IPS-20b (cell line): ENCODE results near the gene AGBL1.

Experiments used
- H3K27ac ChIP-seq: one replicate; pipeline ENCODE4 v1.5.1; 2013; ENCODE audit warnings: low read length
- H3K27me3 ChIP-seq: 2 replicates; pipeline ENCODE4 v1.6.1; 2013; ENCODE audit warnings: mild to moderate bottlenecking, low read length, inconsistent platforms; ENCODE audit not compliant: insufficient read depth
- H3K36me3 ChIP-seq: 2 replicates; pipeline ENCODE4 v1.6.1; 2013; ENCODE audit warnings: low read depth, mild to moderate bottlenecking, inconsistent platforms, low read length, moderate library complexity; ENCODE audit not compliant: insufficient read depth
- H3K4me1 ChIP-seq: 2 replicates; pipeline ENCODE4 v1.6.1; 2013; ENCODE audit warnings: mild to moderate bottlenecking, control low read depth, inconsistent platforms, low read length, moderate library complexity; ENCODE audit not compliant: insufficient read depth
- H3K4me3 ChIP-seq: 2 replicates; pipeline ENCODE4 v1.5.1; 2013; ENCODE audit warnings: mild to moderate bottlenecking, low read length, inconsistent platforms
- H3K9ac ChIP-seq: 2 replicates; pipeline ENCODE4 v1.6.1; 2013; ENCODE audit warnings: low read depth, mild to moderate bottlenecking, inconsistent platforms, low read length, moderate library complexity
- H3K9me3 ChIP-seq: 2 replicates; pipeline ENCODE4 v1.6.1; 2013; ENCODE audit warnings: mild to moderate bottlenecking, low read depth, low read length, inconsistent platforms; ENCODE audit not compliant: insufficient read depth

Gene AGBL1

DNA sequence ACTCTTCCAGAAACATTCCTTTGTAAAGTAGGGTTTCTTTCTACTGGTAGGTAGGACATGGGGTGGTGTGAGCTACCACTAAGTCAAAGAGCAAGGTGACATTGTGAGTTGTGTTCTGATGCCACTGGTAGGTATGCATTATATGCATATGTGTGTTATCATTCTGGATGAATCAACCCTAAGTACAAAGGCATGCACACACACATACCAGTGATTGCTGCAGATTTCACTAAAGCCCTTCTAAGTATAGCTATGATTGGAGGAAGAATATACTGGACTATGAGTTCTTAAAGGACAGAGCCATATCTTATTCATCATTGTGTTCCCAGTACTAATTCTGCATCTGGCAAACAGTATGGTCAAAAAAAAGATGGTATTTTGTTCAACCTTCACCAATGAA lies 646.0 kb downstream of the AGBL1 start:
- Histone ChIP-seq H3K4me1 (no peaks in the 10 kb centered on the region), H3K36me3 (no peaks in the 10 kb centered on the region), H3K9me3 (no peaks in the 10 kb centered on the region), H3K27me3 (no peaks in the 10 kb centered on the region), H3K9ac (no peak overlapping the region), H3K27ac (no peak overlapping the region), H3K4me3 (no peak overlapping the region)

DNA sequence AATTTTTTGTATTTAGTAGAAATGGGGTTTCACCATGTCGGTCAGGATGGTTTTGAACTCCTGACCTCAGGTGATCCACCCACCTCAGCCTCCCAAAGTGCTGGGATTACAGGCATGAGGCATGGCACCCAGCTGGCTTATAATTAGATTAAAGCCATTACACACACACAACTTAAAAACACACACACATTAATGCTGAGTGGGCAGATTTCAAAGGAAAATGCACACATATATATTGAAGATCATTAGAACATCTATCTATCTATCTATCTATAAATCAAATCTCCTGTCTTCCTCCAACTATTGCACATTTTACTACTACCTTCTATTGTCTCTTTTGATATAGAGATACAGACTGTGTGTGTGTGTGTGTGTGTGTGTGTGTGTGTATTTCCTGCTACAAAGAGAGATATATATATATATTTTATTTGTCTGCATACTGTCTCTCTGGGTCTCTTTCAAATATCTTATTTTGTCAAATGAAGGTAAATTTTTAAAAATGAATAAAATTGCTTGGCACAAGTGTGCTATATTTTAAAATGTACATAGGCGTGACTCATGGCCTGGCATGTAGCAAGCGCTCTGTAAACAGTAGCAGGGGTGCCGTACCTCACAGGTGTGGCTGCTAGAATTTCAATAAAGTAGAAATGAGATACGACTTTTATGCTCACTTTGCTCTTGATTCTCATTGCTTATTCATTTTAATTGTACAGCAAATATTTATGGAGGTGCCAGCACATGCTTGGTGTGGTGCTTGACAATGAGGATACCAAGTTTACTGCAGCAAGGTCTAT lies 655.8 kb downstream of the AGBL1 start:
- Histone ChIP-seq H3K9ac (no peak overlapping the region), H3K27me3 (no peaks in the 10 kb centered on the region)

DNA sequence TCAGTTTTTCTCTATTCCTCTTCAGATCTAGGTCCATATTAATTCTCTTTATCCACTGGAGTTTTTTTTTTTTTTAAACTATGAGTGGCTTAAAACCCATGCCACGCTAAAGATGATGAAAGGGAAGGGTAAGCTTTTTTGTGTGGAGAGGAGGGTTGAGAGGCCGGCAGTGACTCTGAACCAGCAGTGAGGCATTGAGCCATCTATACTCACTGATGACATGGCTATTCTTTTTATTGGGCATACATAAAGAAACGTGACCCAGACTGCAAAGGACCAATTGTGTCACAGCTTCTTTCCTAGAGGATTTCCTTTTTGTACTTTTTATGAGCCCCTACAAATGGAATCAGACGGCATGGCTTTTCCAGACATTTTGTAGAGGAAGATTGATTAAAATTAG lies 662.2 kb downstream of the AGBL1 start:
- H3K27ac ChIP-seq = no peak overlapping the region
- H3K36me3 ChIP-seq = no peaks in the 10 kb centered on the region
- no peaks in the 10 kb centered on the region for H3K4me1 ChIP-seq
- no peak overlapping the region for H3K4me3 ChIP-seq
- no peaks in the 10 kb centered on the region for H3K27me3 ChIP-seq
- H3K9me3 ChIP-seq = no peaks in the 10 kb centered on the region
- no peak overlapping the region for H3K9ac ChIP-seq

More for the DNA sequence above, 655.8 kb downstream of the AGBL1 start:
- Histone ChIP-seq H3K9me3 (no peaks in the 10 kb centered on the region), H3K36me3 (no peaks in the 10 kb centered on the region), H3K27ac (no peak overlapping the region), H3K4me1 (no peaks in the 10 kb centered on the region), H3K4me3 (no peak overlapping the region)

DNA sequence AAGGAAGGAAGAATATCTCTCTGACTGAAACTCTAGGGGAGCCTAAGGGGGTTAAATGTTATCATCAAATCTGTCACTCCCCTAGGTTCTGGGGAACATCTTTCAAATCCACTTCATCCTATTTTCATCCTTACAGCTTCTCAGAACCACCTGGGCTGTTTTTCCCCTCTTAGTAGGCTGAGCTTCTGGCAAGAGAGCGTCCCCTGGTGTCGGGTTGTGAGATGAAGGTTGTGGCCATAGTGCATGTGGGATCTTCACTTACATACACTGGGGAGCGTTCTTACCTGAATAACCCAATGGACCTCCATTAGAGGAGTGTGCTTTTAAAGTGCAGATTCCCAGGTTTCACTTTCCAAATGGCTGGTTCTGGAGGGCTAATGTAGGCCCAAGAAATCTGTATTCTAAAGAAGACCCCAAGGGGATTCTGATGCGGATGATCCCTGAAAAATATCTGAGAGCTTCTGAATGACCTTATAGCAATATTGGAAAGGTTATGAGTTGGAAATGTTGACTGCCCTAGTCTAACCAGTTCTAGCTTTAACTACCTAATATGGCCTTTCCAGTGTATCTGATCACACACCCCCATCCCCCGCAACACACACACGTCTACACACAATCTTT lies 663.7 kb downstream of the AGBL1 start:
- Histone ChIP-seq H3K27ac (no peak overlapping the region), H3K4me1 (no peaks in the 10 kb centered on the region), H3K27me3 (no peaks in the 10 kb centered on the region), H3K9ac (no peak overlapping the region), H3K36me3 (no peaks in the 10 kb centered on the region), H3K4me3 (no peak overlapping the region), H3K9me3 (no peaks in the 10 kb centered on the region)

DNA sequence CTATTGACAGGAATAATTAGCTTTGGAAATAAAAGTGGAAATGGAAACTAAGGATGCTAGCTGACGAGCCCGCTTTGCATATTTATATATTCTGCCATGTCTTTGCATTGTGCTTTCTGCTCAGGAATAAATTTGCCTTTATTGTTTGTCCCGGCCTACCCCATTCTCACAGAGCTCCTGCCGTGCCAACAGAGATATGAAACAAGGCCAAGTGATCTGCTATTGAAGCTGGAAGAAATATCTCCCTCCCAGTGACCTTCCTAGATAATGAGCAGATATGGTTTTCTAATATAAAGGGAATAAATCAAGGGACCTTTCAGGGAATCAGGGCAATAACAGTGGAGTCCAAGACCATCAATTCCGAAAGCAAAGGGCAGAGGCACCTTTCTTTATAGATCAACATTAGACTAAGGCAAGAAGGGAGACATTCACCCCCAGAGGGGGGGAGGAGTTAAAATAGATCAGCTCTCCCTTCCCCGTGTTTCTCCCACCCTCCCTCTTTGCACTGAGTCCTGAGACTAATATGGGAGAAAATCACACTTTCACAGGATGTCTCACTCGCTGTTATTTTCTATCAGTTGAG lies 664.6 kb downstream of the AGBL1 start:
- H3K27ac ChIP-seq = no peak overlapping the region
- H3K4me1 ChIP-seq = no peaks in the 10 kb centered on the region
- no peak overlapping the region for H3K9ac ChIP-seq
- H3K4me3 ChIP-seq = no peak overlapping the region
- no peaks in the 10 kb centered on the region for H3K9me3 ChIP-seq
- no peaks in the 10 kb centered on the region for H3K36me3 ChIP-seq
- H3K27me3 ChIP-seq = no peaks in the 10 kb centered on the region

DNA sequence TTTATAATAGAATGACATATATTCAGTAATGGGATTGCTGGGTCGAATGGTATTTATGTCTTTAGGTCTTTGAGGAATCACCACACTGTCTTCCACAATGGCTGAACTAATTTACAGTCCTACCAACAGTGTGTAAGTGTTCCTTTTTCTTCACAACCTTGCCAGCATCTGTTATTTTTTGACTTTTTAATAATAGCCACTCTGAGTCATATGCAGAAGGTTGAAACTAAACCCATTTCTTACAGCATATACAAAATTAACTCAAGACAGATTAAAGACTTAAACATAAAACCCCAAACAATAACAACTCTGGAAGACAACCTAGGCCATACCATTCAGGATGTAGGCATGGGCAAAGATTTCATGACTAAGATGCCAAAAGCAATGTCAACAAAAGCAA lies 671.4 kb downstream of the AGBL1 start:
- no peak overlapping the region for H3K9ac ChIP-seq
- H3K36me3 ChIP-seq = no peaks in the 10 kb centered on the region
- no peaks in the 10 kb centered on the region for H3K9me3 ChIP-seq
- H3K27ac ChIP-seq = no peak overlapping the region
- H3K4me1 ChIP-seq = no peaks in the 10 kb centered on the region
- no peak overlapping the region for H3K4me3 ChIP-seq
- no peaks in the 10 kb centered on the region for H3K27me3 ChIP-seq

DNA sequence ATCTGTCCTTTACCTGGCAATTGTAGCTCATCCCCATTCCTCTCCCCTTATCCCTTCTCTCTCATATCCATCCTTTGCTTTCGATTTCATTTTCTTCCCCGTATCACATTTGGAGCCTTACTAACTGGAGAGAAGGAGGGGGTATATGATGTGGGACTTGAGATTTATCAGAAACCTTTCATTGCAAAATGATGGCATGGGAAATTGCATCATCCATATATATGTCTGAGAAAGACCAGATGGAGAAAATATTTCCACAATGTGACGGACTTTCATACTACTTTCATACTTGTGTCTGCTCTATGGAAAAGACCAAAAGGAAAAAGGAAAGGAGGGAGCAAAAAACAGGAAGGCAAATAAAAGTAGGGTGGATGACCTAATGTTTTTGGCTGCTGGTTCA lies 675.2 kb downstream of the AGBL1 start:
- Histone ChIP-seq H3K4me3 (no peak overlapping the region), H3K9ac (no peak overlapping the region), H3K36me3 (no peaks in the 10 kb centered on the region), H3K4me1 (no peaks in the 10 kb centered on the region), H3K27ac (no peak overlapping the region), H3K9me3 (no peaks in the 10 kb centered on the region), H3K27me3 (no peaks in the 10 kb centered on the region)

DNA sequence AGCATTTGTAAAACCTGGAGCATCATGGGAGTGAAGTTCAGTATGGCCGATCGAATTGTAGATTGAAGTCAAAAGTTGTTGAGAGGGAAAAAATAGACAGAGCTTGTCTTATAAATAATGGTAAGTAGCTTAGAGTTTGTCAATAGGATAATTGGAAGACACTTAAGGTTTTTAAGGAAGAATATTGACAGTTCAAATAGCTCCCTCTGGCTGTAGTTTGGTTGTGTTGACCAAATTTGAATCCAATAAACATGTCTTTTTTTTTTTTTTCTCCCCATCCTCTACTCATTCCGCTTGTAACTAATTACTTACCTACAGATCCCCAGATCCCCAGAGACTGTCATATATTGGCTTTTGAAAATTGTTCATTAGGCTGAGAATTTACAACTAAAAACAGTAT lies 677.0 kb downstream of the AGBL1 start:
- Histone ChIP-seq H3K27ac (no peak overlapping the region), H3K4me3 (no peak overlapping the region), H3K4me1 (no peaks in the 10 kb centered on the region), H3K36me3 (no peaks in the 10 kb centered on the region), H3K27me3 (no peaks in the 10 kb centered on the region), H3K9ac (no peak overlapping the region), H3K9me3 (no peaks in the 10 kb centered on the region)

DNA sequence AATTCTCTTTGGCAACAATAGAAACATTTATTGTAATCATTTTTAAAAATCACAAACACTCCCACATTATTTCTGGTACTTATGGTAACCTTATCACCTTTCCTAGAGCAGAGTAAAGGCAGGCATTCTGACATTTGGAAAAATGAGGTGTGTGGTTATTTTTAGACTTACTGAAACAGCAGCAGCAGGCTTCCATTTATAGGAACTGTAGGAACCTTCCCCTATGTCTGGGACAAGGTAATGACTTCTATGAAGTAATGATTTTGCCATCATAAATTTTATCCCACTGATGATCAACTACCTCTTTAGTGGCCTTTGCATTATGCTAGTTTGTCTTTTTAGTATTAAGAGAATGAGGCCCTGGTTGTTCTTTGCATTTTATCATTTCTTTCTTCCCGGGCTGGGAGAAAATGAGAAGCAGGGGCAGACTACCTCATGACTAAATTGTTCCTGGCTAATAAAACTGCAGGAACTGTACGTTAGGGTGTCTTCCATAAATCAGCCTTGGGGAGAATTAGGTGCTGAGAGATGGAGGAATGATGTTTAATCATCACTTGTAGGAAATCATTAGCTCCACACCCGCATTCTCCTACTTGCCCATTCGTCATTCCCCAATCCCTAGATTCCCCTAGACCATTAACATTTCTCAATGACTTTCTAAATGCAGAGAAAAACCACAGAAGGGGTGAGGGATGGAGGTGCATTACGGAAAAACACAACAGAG lies 680.3 kb downstream of the AGBL1 start:
- Histone ChIP-seq H3K27ac (no peak overlapping the region), H3K9ac (no peak overlapping the region), H3K36me3 (no peaks in the 10 kb centered on the region), H3K9me3 (no peaks in the 10 kb centered on the region), H3K27me3 (no peaks in the 10 kb centered on the region), H3K4me3 (no peak overlapping the region), H3K4me1 (no peaks in the 10 kb centered on the region)

DNA sequence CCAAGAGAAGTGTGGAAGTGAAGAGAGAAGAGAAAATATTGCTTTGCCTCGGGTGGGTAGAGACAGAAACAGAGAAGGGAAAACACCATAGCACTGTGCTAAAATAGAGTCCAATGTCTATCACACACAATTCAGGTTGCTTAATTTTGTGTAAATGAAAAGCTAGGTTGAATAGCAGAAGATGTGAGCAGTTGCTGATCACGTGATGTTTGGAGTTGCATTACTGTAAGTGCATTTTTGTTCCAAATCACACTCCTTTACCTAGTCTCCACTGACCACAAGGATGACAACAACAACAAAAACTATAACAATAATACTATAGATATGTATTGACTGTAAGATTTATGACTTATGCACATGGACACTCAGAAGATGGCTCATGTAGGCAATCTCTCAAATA lies 683.2 kb downstream of the AGBL1 start:
- Histone ChIP-seq H3K27me3 (no peaks in the 10 kb centered on the region), H3K4me1 (no peaks in the 10 kb centered on the region), H3K36me3 (no peaks in the 10 kb centered on the region), H3K4me3 (no peak overlapping the region), H3K9me3 (no peaks in the 10 kb centered on the region), H3K9ac (no peak overlapping the region), H3K27ac (no peak overlapping the region)

DNA sequence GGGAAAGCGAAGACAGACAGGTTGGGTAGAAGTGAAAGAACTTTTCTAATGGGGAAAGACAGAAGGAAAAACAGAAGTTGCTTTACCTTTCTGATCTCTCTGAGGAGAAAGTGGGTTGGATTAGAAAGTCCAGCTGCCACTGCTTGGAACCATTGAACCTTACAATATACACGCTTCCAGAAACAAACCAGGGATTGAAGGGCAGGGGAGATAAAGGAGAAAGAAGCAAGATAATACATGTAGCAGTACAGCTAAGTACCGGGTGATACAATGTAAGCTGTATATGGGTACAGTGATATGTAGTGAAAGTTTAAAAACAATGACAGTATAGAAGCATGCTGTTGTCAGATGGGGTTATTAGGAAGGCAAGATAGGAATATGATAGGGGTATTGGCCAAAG lies 684.4 kb downstream of the AGBL1 start:
- Histone ChIP-seq H3K4me1 (no peaks in the 10 kb centered on the region), H3K36me3 (no peaks in the 10 kb centered on the region), H3K27me3 (no peaks in the 10 kb centered on the region), H3K9me3 (no peaks in the 10 kb centered on the region), H3K9ac (no peak overlapping the region), H3K27ac (no peak overlapping the region), H3K4me3 (no peak overlapping the region)
